NCI-H748 treated with DMSO at 0.1 percent for 48 hours (cell line): ENCODE results near the gene ZNF614.
"Not testable (repeated sequence)": the region's sequence is repeated elsewhere in the genome, so short reads cannot be mapped to it uniquely, and the experiment has no call there.

ENCODE experiments used
- DNase-seq: peaks from one replicate; lab custom pipeline; 2025; lab: John Stamatoyannopoulos, UW

The ZNF614 gene

GRCh38 chr19:52028027-52028779 lies at the start of gene ZNF614:
ZNF614 (minus strand) TSS chr19:52028379; CDS start chr19:52025745, 2,634 bp downstream.
- peak; percentile 85 for DNase-seq

GRCh38 chr19:52070496-52070895 lies 42.3 kb upstream of the ZNF614 start:
- DNase-seq, result no peak

GRCh38 chr19:52069653-52070052 lies 41.5 kb upstream of the ZNF614 start:
- no peak for DNase-seq

- no peak for DNase-seq
These were observed 38.2 kb upstream of the ZNF614 start for GRCh38 chr19:52066258-52066863.

- DNase-seq, result no peak
These were observed 37.2 kb upstream of the ZNF614 start for GRCh38 chr19:52065399-52065798.

- DNase-seq, result not testable (repeated sequence)
These were observed 28.3 kb upstream of the ZNF614 start for GRCh38 chr19:52056480-52056879.

GRCh38 chr19:52051736-52052135 lies 23.6 kb upstream of the ZNF614 start:
- DNase-seq, result not testable (repeated sequence)

- DNase-seq, result peak; percentile 83
These were observed 20.6 kb upstream of the ZNF614 start, which contains the start of gene ZNF432 for GRCh38 chr19:52048555-52049501. ZNF432 (minus strand) TSS chr19:52048838; CDS start chr19:52046868, 1,970 bp downstream.

GRCh38 chr19:52039169-52039568 lies 11.0 kb upstream of the ZNF614 start:
- DNase-seq, result no peak

- no peak for DNase-seq
These were observed 6.0 kb upstream of the ZNF614 start for GRCh38 chr19:52034051-52034728.

- peak; percentile 78 for DNase-seq
These were observed 573 bp upstream of the ZNF614 start for GRCh38 chr19:52028780-52029123.

GRCh38 chr19:52026255-52026990 lies 1.8 kb downstream of the ZNF614 start:
- not testable (repeated sequence) for DNase-seq

GRCh38 chr19:52024478-52024877 lies 3.7 kb downstream of the ZNF614 start:
- not testable (repeated sequence) for DNase-seq

GRCh38 chr19:52022193-52022592 lies 6.0 kb downstream of the ZNF614 start:
- DNase-seq, result no peak

GRCh38 chr19:52020506-52020905 lies 7.7 kb downstream of the ZNF614 start:
- DNase-seq, result no peak

GRCh38 chr19:52010674-52011073 lies 17.5 kb downstream of the ZNF614 start:
- no peak for DNase-seq

- DNase-seq, result peak; percentile 78
These were observed 20.2 kb downstream of the ZNF614 start, which contains the start of gene ZNF615 for GRCh38 chr19:52007806-52008557. ZNF615 (minus strand) TSS chr19:52008211; CDS start chr19:52003711, 4,500 bp downstream.

GRCh38 chr19:52007451-52007805 lies 20.8 kb downstream of the ZNF614 start:
- peak; percentile 55 for DNase-seq

GRCh38 chr19:51994048-51994644 lies 34.0 kb downstream of the ZNF614 start:
- DNase-seq, result no peak

GRCh38 chr19:51993422-51993821 lies 34.8 kb downstream of the ZNF614 start:
- no peak for DNase-seq
